D721Med (cell line): ENCODE measurements around the gene APC2.

Source experiments
- DNase-seq: peaks from one replicate; pipeline ENCODE4 v3.0.0; 2011; ENCODE audit warnings: low spot score; ENCODE audit not compliant: insufficient read length
- FAIRE-seq: peaks from 2 replicates; lab custom pipeline; 2011; peaks lifted over from hg19 to GRCh38; lab: Jason Lieb, UNC
- CTCF ChIP-seq: IDR thresholded peaks from 2 replicates; pipeline ENCODE4 v1.5.1; 2012; ENCODE audit warnings: mild to moderate bottlenecking, control low read depth; ENCODE audit not compliant: insufficient read depth; ENCODE audit errors: missing control alignments

APC2 gene

DNA sequence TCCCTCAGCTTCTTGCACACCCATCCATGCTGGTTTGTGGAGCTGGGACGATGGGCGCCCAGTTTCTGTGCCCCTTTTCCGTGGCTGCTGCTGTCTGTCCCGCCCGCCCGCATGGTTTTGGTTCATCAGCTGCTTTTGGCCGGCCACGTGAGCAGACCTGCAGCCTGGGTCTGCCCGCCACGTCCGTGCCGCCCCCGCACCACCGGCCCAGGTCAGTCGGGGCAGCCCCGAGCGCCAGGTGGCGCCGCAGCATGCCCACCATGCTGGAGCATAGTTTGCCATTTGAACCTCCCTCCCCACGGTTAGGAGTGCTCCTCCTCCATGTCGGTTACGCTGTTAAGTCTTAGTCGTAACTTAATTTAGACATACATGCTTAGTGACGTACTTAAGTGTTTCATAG lies 27.0 kb upstream of the APC2 start:
- no peak for FAIRE-seq
- DNase-seq: no peak
- TF ChIP-seq CTCF: no peak

GRCh38 chr19:1423436-1424191 lies 26.3 kb upstream of the APC2 start:
- TF ChIP-seq CTCF: no peak
- FAIRE-seq: no peak
- no peak for DNase-seq

DNA sequence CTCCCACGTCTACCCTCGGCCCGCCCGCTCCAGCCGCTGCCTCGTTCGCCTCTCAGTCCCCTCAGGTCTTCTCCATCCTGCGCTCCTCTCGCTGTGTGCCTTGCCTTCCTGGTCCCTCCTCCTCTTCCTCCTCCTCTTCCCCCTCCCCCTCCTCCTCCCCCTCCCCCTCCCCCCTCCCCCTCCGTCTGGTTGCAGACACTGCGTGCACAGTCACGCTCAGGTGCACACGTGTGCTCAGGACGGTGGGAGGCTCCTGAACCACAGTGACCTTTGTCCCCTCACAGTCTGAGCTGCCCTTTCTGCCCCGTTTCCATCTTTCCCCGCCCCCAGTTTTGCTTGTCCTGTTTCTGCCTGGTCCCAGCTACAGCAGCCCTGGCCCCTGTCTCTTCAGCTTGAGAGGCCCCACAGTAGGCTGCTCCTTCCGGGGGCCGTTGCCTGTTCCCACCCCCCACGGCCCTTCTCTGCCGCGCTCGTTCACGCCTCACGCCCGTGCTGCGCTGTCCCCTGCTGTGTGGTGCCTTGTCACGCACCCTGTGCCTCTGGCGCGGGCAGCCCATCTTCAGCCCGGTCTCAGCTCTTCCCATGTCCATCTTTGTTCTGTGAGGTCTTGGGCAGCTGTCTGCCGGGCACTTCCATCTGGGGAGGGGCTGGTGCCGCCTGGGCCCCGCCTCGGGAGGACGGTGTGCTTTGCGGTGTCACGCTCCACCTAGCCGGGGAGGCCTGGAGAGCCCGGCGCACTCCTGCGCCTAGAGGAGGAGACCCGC lies 25.5 kb upstream of the APC2 start:
- TF ChIP-seq CTCF: no peak
- DNase-seq: no peak
- FAIRE-seq: no peak

DNA sequence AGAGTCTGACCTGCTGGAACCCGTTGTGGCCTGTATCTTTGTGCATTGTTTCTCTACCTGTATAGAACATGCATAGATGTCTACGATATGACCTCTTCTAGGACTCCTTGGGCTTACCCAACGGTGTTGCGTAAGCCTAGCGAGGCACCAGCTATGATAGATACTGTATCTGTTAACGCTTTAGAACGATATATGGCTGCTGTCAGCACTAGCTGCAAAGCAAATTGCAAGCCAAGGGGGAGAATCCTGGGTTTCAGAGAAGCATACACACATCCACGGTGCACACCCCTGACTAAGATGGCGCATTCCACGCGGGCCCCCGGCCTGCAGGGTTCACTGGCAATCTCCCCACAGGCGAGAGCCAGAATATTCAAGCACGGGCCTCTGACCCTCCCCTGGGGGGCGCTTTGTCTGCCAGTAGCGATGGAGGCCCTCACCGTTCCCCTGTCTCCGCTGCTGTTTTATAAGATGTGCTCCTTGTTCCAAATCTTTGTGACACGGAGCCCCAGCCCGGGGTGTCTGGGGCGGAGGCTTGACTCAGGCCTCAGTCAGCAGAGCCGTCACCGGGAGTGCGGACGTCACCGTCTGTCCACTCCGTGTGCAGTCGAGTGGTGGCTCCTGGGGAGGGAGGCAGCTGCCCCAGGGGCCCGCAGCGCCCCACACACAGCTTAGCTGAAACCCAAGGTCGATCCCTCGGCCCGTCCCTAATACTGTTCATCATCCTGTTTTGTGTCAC lies 24.7 kb upstream of the APC2 start:
- TF ChIP-seq CTCF: no peak
- FAIRE-seq: no peak
- DNase-seq: no peak

DNA sequence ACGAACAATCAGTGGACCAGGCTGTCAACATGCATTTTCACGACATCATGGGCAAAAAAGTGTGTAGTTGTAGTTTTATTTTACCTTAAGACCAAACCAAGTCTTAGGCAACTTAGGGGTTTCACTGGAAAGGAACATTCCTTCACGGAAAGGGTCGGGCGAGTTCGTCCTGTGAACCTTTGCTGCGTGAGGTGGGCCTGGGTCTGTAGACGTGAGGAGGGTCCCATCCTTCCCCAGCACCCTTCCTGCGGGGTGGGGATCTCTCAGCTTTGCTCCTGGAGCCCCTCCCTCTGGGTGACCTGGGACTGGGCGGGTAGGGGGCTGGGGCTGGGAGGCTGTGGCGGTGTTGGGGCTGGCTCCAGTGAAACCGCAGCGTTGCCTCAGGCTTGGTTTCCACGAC lies 24.0 kb upstream of the APC2 start:
- no peak for DNase-seq
- TF ChIP-seq CTCF: no peak
- FAIRE-seq: no peak

DNA sequence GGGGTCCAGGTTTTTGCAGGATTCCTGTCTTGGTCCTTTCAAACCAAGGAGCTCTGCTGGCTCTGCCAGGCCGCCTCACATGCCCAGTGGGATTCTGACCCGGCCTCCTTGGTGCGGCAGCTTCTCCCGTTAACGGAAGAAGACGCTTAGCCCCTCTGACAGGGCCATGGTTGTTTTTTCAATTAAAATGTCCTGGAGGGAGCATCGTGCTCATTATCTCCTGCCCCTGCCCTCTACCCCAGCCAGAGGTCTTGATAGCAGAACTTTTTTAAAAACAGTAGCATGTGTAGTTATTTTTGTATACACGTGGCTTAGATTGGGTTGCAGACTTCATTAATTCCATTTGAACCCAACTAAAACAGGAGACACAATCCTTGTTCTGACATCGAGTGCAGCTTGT lies 23.2 kb upstream of the APC2 start:
- DNase-seq (no peak), FAIRE-seq (no peak)
- TF ChIP-seq CTCF: no peak
